GM12891 (cell line): ENCODE data around the gene TFAP2D.

Experiments used
- POLR2A ChIP-seq: IDR thresholded peaks from 2 replicates; pipeline ENCODE4 v1.6.1; 2011; ENCODE audit warnings: low read depth, low read length, control low read depth
- POLR2AphosphoS5 ChIP-seq: IDR thresholded peaks from 2 replicates; pipeline ENCODE4 v1.6.1; 2011; ENCODE audit warnings: low read depth, low read length, control low read depth
- POU2F2 ChIP-seq: IDR thresholded peaks from 2 replicates; pipeline ENCODE4 v1.6.1; 2011; ENCODE audit warnings: low read depth, mild to moderate bottlenecking, control low read depth, low read length, moderate library complexity
- SPI1 ChIP-seq: IDR thresholded peaks from 2 replicates; pipeline ENCODE4 v1.6.1; 2011; ENCODE audit warnings: low read depth, low read length, control low read depth
- TAF1 ChIP-seq: IDR thresholded peaks from 2 replicates; pipeline ENCODE4 v1.6.1; 2011; ENCODE audit warnings: low read depth, low read length, control low read depth

DNA sequence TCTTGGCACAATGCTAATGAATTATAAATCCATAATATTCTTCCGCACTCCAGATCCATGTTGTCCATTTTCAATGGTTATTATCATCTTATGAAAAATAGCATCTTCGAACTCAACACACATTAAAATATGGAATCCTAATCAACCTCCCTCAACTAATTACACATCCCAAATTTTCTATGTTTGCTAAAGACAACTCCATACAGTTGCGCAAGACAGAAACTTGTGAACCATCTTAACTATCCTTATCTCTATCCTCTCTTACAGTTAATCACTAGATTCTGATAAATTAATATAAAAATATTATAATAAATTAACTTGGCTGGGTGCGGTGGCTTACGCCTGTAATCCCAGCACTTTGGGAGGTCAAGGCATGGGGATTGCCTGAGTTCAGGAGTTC lies 67.1 kb downstream of the TFAP2D start:
- no peak for TF ChIP-seq POLR2A
- no peak for TF ChIP-seq POLR2AphosphoS5
- TF ChIP-seq SPI1, result no peak
- TF ChIP-seq POU2F2, result no peak
- TF ChIP-seq TAF1, result no peak
